IPS-18a (cell line): ENCODE data around the gene TDP1.

Experiments used
- H3K27ac ChIP-seq: one replicate; pipeline ENCODE4 v1.5.1; 2013; ENCODE audit warnings: low read length
- H3K27me3 ChIP-seq: one replicate; pipeline ENCODE4 v1.6.1; 2013; ENCODE audit warnings: mild to moderate bottlenecking, low read length; ENCODE audit not compliant: control insufficient read depth, insufficient read depth
- H3K36me3 ChIP-seq: one replicate; pipeline ENCODE4 v1.6.1; 2013; ENCODE audit warnings: low read depth, low read length; ENCODE audit not compliant: control insufficient read depth
- H3K4me1 ChIP-seq: one replicate; pipeline ENCODE4 v1.6.1; 2013; ENCODE audit warnings: low read depth, low read length; ENCODE audit not compliant: control insufficient read depth
- H3K4me3 ChIP-seq: one replicate; pipeline ENCODE4 v1.5.1; 2013; ENCODE audit warnings: low read length
- H3K9ac ChIP-seq: one replicate; pipeline ENCODE4 v1.6.1; 2013; ENCODE audit warnings: mild to moderate bottlenecking, low read length, moderate library complexity
- H3K9me3 ChIP-seq: one replicate; pipeline ENCODE4 v1.6.1; 2013; ENCODE audit warnings: low read depth, low read length; ENCODE audit not compliant: control insufficient read depth

The TDP1 gene

DNA sequence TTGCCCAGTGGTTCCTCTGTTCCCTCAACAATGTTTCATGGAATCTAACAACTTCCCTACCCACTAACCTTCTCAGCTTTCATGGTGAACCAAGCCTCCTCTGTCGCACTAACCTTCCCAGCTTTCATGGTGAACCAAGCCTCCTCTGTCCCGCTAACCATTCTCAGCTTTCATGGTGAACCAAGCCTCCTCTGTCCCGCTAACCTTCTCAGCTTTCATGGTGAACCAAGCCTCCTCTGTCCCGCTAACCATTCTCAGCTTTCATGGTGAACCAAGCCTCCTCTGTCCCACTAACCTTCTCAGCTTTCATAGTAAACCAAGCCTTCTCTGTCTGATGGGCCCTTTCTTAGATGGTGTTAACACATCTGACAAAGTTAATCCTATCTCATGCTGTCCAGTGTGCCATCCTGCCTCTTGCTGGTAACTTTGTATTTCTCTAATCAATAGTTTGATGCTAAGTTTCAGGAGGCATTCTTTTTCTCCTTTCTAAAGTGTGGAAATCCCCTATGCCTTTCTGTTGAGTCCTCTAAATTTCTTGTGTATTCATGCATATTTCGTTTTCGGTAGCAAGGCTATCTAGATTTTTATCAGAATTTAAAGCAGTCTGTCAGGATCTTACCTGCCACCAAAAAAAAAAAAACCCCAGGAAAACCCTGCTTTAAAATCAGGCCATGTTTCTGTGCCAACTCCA is 79.3 kb downstream of the TDP1 start:
- Histone ChIP-seq H3K9me3 (no peaks in the 10 kb centered on the region), H3K27me3 (no peaks in the 10 kb centered on the region), H3K4me1 (no peaks in the 10 kb centered on the region), H3K9ac (no peak overlapping the region), H3K4me3 (no peak overlapping the region), H3K27ac (no peak overlapping the region), H3K36me3 (peaks cover 21% of the 10 kb centered on the region)

DNA sequence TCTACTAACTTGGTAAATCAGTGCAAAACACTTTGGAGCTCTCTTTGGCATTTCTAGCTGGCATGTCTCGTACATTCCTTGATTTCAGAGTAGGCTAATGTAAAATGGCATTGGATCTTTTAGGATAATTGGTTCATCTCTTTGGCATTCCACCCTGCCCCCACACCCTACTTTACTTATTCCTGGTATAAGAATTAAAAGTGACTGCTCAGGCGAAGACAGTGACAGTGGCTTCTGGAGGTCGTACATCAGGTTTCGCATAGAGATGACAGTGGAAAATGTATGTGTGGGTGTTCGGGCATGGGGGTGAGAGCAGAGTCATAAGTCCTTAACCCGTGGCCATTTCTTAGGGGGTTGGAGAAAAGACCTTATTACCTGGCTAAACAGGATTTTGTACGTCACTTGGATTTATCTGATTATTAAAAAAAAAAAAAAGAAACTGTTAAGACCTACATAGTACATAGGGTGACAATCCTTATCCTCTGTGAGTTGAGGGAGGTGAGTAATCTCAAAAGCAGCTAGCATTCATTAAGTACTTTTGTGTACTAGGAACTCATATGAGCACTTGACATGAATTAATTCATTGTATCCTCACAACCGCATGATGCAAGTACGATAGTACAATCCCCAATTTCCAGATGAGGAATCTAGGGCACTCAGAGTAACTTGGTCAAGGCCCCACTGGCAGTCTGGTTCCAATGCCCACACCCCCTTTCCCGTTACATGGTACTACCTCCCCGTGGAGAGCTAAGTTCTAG is 83.7 kb downstream of the TDP1 start:
- H3K9me3 ChIP-seq, result no peaks in the 10 kb centered on the region
- no peaks in the 10 kb centered on the region for H3K27me3 ChIP-seq
- no peaks in the 10 kb centered on the region for H3K4me1 ChIP-seq
- H3K9ac ChIP-seq, result no peak overlapping the region
- H3K4me3 ChIP-seq, result no peak overlapping the region
- no peak overlapping the region for H3K27ac ChIP-seq
- peaks cover 12% of the 10 kb centered on the region for H3K36me3 ChIP-seq

DNA sequence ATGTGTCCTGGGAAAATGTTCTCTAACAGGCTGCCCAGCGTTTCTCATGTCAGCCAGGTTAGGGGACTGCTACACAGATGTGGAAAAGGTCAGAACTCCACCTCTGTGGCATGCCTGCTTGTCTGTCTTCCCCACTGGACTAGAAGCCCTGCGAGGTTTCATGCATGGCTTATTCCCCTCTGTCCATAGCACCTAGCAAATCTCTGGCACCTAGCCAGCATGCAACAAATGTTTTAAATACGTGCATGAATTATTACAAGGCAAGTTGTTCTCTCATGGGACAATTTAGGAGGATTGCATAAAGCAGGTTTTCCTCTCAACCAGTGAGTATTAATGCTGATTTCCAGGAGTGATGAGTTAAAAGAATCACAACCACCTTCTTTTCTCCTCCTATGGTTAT is 84.7 kb downstream of the TDP1 start:
- no peak overlapping the region for H3K27ac ChIP-seq

DNA sequence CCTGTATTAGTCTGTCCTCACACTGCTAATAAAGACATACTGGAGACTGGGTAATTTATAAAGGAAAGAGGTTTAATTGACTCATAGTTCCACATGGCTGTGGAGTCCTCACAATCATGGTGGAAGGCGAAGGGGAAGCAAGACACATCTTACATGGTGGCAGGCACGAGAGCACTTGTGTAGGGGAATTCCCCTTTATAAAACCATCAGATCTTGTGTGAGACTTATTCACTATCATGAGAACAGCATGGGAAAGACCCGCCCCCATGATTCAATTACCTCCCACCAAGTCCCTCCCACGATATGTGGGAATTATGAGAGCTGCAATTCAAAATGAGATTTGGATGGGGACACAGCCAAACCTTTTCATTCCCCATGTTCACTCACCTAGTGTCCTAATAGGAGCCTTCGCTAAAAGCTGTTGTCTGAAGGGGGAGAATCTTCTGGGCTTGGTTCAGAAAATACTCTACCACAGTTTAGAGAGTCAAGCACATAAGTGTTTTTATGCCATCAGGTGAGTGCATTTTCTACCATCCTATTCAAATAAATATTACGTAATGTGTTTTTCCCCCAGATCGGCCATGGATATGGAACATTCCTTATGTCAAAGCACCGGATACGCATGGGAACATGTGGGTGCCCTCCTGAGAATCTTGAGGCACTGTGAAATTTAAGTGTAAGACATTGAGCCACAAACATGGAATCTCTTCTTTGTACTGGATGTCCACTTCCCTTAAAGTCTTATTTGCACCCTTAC is 86.9 kb downstream of the TDP1 start:
- Histone ChIP-seq H3K27me3 (no peaks in the 10 kb centered on the region), H3K4me1 (no peaks in the 10 kb centered on the region), H3K27ac (no peak overlapping the region), H3K4me3 (no peak overlapping the region), H3K9ac (no peak overlapping the region), H3K9me3 (no peaks in the 10 kb centered on the region), H3K36me3 (peaks cover 2% of the 10 kb centered on the region)

More for the DNA sequence above, 84.7 kb downstream of the TDP1 start:
- Histone ChIP-seq H3K9ac (no peak overlapping the region), H3K36me3 (peaks cover 5% of the 10 kb centered on the region), H3K27me3 (no peaks in the 10 kb centered on the region), H3K4me1 (no peaks in the 10 kb centered on the region), H3K4me3 (no peak overlapping the region), H3K9me3 (no peaks in the 10 kb centered on the region)

- Histone ChIP-seq H3K27ac (no peak overlapping the region), H3K27me3 (no peaks in the 10 kb centered on the region), H3K9me3 (no peaks in the 10 kb centered on the region), H3K4me1 (no peaks in the 10 kb centered on the region), H3K36me3 (no peaks in the 10 kb centered on the region), H3K9ac (no peak overlapping the region), H3K4me3 (no peak overlapping the region)
Observed at GRCh38 chr14:90045616-90046015, 89.9 kb downstream of the TDP1 start.

GRCh38 chr14:90049390-90049789 is 93.7 kb downstream of the TDP1 start:
- H3K36me3 ChIP-seq, result no peaks in the 10 kb centered on the region
- no peak overlapping the region for H3K9ac ChIP-seq
- H3K4me1 ChIP-seq, result no peaks in the 10 kb centered on the region
- no peak overlapping the region for H3K4me3 ChIP-seq
- no peak overlapping the region for H3K27ac ChIP-seq
- no peaks in the 10 kb centered on the region for H3K27me3 ChIP-seq
- no peaks in the 10 kb centered on the region for H3K9me3 ChIP-seq

DNA sequence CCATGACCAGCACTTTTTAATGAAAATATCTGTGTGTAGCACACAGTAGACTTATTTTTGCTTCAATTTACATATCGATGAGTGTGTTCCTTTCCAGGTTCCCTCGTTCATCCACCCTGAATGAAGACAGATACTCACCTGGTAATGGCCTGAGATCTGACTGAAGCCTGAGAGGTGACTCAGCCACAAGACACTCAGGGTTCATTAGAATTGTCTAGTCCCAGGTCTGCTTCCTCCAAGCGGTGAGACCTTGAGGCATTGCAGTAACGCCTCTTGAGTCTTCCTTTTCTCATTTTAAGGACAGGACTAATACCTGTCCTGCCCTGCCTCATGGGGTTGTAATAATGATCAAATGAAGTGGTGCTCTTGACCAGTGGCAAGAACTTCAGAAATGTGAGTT is 94.5 kb downstream of the TDP1 start:
- no peak overlapping the region for H3K4me3 ChIP-seq
- H3K9ac ChIP-seq, result no peak overlapping the region
- H3K27ac ChIP-seq, result no peak overlapping the region
- no peaks in the 10 kb centered on the region for H3K9me3 ChIP-seq
- H3K4me1 ChIP-seq, result no peaks in the 10 kb centered on the region
- no peaks in the 10 kb centered on the region for H3K36me3 ChIP-seq
- H3K27me3 ChIP-seq, result no peaks in the 10 kb centered on the region

DNA sequence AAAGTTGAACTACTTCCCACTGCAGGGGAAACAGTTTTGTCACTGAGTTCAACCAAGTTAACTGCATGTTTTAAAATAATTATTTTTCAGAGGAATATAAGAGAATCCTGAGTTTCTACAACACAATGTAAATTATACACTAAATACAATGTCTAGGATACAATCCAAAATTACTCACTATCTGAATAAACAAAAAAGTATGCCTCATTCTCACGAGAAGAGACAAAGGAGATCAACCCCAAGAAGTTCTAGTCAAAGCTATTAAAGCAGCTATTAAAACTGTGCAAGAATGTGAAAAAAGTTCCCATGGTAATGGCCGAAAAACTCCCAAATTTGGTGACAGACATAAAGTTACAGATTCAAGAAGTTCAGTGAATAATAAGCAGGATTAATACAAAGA is 97.3 kb downstream of the TDP1 start:
- Histone ChIP-seq H3K36me3 (no peaks in the 10 kb centered on the region), H3K9ac (no peak overlapping the region), H3K27me3 (peaks cover 3% of the 10 kb centered on the region), H3K27ac (no peak overlapping the region), H3K9me3 (no peaks in the 10 kb centered on the region), H3K4me3 (no peak overlapping the region), H3K4me1 (peaks cover 2% of the 10 kb centered on the region)

DNA sequence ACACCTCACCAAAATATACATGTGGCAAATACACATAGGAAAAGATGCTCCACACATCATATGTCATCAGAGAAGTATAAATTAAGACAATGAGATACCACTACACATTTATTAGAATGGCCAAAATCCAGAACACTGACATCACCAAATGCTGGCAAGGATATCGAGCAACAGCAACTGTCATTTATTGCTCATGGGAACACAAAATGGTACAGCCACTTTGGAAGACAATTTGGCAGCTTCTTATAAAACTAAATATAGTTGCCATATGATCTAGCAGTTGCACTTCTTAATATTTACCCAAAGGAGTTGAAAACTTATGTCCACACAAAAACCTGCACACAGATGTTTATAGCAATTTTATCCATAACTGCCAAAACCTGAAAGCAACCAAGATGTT is 99.1 kb downstream of the TDP1 start:
- Histone ChIP-seq H3K27ac (no peak overlapping the region), H3K4me1 (peaks cover 7% of the 10 kb centered on the region), H3K4me3 (no peak overlapping the region), H3K27me3 (peaks cover 20% of the 10 kb centered on the region), H3K9ac (no peak overlapping the region), H3K36me3 (no peaks in the 10 kb centered on the region), H3K9me3 (no peaks in the 10 kb centered on the region)

- no peak overlapping the region for H3K27ac ChIP-seq
- no peaks in the 10 kb centered on the region for H3K36me3 ChIP-seq
- H3K27me3 ChIP-seq, result peaks cover 41% of the 10 kb centered on the region
- no peak overlapping the region for H3K4me3 ChIP-seq
- no peaks in the 10 kb centered on the region for H3K9me3 ChIP-seq
- peaks cover 7% of the 10 kb centered on the region for H3K4me1 ChIP-seq
- no peak overlapping the region for H3K9ac ChIP-seq
Observed at GRCh38 chr14:90056826-90057225, 101.1 kb downstream of the TDP1 start.

DNA sequence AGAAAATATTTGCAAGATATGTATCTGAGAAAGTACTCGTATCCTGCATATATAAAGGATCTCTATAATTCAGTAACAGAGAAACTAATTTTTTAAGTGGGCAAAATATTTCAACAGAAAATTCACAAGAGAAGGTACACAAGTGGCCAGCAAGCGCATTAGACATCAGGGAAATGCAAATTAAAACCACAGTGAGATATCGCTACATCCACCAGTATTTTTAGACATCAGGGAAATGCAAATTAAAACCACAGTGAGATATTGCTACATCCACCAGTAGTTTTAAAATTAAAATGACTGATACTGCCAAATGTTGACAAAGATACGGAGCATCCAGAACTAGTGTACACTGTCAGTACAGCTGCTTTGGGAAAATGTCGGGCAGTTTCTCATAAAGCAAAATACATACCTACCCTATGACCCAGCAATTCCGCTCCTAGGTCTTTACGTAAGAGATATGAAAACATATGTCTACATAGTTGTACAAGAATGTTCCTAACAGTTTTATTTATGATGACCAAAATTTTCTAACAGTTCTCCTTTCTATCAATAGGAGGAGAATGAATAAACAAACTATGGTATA is 103.2 kb downstream of the TDP1 start:
- Histone ChIP-seq H3K4me1 (peaks cover 7% of the 10 kb centered on the region), H3K27me3 (peaks cover 62% of the 10 kb centered on the region)

More for the DNA sequence above, 103.2 kb downstream of the TDP1 start:
- no peaks in the 10 kb centered on the region for H3K9me3 ChIP-seq
- H3K4me3 ChIP-seq, result no peak overlapping the region
- no peak overlapping the region for H3K27ac ChIP-seq
- H3K9ac ChIP-seq, result no peak overlapping the region
- no peaks in the 10 kb centered on the region for H3K36me3 ChIP-seq
